Measurements from ENCODE around the gene TEX51.

Gene TEX51

DNA sequence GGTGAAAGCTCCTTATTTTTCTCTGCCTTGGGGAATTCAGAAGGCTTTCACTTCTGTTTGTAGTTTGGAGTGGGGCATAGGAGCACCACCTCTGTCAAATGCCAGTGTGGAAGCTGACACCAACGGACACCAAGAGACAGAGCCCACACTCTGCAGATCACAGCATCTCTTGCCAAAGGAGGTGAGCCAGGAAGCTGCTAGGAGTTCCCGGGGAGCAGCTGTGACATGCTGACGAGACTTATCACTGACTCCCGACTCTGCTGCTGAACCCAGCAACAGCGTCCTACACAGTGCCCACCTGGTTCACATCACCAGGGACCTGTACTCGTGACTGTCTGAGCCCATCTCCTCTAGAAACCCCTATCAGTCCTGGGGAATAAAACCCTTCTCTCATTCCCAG, 8.1 kb downstream of the TEX51 start:
- Histone ChIP-seq H3K27ac (ENCODE audit: low read depth, low read length) (no peak overlapping the region), H3K9me3 (ENCODE audit: control insufficient read depth, insufficient read depth, low read length) (peaks cover 8% of the 10 kb centered on the region; the same call in 1 of the 2 replicates), H3K4me3 (ENCODE audit: low read depth, low read length) (no peak overlapping the region), H3K27me3 (ENCODE audit: control insufficient read depth, insufficient read depth, low read length) (no peaks in the 10 kb centered on the region), H3K36me3 (ENCODE audit: control insufficient read depth, insufficient read depth, low read length) (no peaks in the 10 kb centered on the region), H3K9ac (ENCODE audit: low read depth, low read length) (no peak overlapping the region), H3K4me1 (ENCODE audit: control insufficient read depth, insufficient read depth, low read length) (no peaks in the 10 kb centered on the region)

DNA sequence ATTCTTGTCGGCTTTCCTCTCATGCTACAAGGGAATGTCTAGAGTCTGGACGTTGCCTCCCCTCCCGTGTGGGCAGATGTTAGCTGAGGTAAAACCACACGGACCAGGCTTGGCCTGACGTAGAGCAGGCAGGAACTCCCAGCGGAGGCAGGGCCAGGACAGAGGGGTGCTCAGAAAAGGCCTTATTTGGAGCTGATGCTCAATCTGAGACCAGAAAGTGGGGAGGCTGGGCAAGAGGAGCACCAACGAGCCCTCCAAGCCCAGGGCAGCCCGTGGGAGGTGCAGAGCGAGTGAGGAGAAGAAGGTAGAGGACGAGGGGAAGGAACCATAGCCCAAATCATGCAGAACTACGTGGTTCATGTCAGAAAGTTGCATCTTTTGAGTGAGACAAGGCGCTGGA, 9.0 kb downstream of the TEX51 start:
- H3K36me3 ChIP-seq (ENCODE audit: control insufficient read depth, insufficient read depth, low read length) = no peaks in the 10 kb centered on the region
- H3K27ac ChIP-seq (ENCODE audit: low read depth, low read length) = no peak overlapping the region
- H3K4me3 ChIP-seq (ENCODE audit: low read depth, low read length) = no peak overlapping the region
- peaks cover 8% of the 10 kb centered on the region; the same call in 1 of the 2 replicates for H3K9me3 ChIP-seq (ENCODE audit: control insufficient read depth, insufficient read depth, low read length)
- no peak overlapping the region for H3K9ac ChIP-seq (ENCODE audit: low read depth, low read length)
- H3K27me3 ChIP-seq (ENCODE audit: control insufficient read depth, insufficient read depth, low read length) = no peaks in the 10 kb centered on the region
- H3K4me1 ChIP-seq (ENCODE audit: control insufficient read depth, insufficient read depth, low read length) = no peaks in the 10 kb centered on the region

DNA sequence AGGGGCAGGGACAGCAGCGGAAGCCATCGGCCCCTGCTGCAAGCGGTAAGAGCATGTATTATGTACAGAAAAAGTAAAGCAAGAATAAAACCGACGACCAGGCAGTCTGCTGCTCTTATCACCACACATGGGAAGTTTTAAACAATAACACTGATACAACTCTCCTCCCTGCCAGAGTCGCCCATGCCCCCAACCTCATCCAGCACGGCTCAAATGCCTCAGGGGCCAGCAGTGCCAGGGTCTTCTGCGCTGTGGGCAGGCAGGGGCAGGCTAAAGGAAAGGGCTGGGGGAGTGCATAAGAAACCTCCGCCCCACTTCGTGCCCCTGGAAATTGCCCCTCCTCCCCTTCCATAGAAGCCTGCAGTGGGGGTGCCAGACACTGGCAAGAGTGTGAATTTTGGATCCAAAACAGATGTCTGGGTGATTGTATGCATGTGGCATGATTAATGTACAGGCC, 10.1 kb downstream of the TEX51 start:
- Histone ChIP-seq H3K27ac (ENCODE audit: low read depth, low read length) (no peak overlapping the region), H3K27me3 (ENCODE audit: control insufficient read depth, insufficient read depth, low read length) (no peaks in the 10 kb centered on the region), H3K9ac (ENCODE audit: low read depth, low read length) (no peak overlapping the region), H3K36me3 (ENCODE audit: control insufficient read depth, insufficient read depth, low read length) (no peaks in the 10 kb centered on the region), H3K4me1 (ENCODE audit: control insufficient read depth, insufficient read depth, low read length) (no peaks in the 10 kb centered on the region), H3K4me3 (ENCODE audit: low read depth, low read length) (no peak overlapping the region), H3K9me3 (ENCODE audit: control insufficient read depth, insufficient read depth, low read length) (peaks cover 7% of the 10 kb centered on the region; the same call in 1 of the 2 replicates)

DNA sequence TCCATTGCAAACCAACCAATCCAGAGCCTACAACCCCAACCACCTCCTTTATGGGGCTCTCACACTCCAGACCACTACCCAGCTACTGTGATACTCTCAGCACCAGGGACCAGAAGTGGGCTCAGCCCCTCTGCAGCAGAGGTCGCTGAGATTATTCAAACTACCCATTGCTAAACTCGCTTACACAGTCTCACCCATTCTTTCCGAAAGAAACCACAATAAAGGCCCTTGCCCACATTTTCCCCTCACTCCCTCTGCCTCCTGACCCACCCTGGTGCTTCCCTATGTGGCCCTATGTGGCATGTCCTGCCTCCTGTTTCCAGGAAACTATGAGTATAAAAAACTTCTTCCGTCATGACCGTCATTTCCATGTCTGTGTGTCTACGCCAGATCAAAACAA, 10.7 kb downstream of the TEX51 start:
- Histone ChIP-seq H3K9me3 (ENCODE audit: control insufficient read depth, insufficient read depth, low read length) (peaks cover under 1% of the 10 kb centered on the region; the same call in 1 of the 2 replicates), H3K4me1 (ENCODE audit: control insufficient read depth, insufficient read depth, low read length) (no peaks in the 10 kb centered on the region), H3K36me3 (ENCODE audit: control insufficient read depth, insufficient read depth, low read length) (no peaks in the 10 kb centered on the region), H3K27ac (ENCODE audit: low read depth, low read length) (no peak overlapping the region), H3K4me3 (ENCODE audit: low read depth, low read length) (no peak overlapping the region), H3K27me3 (ENCODE audit: control insufficient read depth, insufficient read depth, low read length) (no peaks in the 10 kb centered on the region), H3K9ac (ENCODE audit: low read depth, low read length) (no peak overlapping the region)

DNA sequence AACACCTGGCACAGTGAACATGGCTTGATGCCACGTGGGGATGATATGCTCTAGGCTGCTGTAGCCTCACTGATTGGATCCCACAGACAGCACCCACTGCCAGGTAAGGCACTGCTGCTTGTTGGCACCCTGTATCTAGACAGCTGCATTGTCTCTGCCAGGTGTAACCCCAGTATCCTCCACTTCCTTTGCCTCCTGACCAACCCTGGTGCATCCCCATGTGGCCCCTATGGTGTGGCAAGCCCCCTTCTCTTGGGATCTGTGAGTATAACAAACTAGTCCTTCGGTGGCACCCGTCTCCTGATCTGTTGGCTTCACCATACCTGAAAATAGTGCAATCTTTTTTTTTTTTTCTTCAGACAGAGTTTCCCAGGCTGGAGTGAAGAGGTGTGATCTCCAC, 11.1 kb downstream of the TEX51 start:
- Histone ChIP-seq H3K4me1 (ENCODE audit: control insufficient read depth, insufficient read depth, low read length) (no peaks in the 10 kb centered on the region), H3K9ac (ENCODE audit: low read depth, low read length) (no peak overlapping the region), H3K9me3 (ENCODE audit: control insufficient read depth, insufficient read depth, low read length) (no peaks in the 10 kb centered on the region), H3K27ac (ENCODE audit: low read depth, low read length) (no peak overlapping the region), H3K4me3 (ENCODE audit: low read depth, low read length) (no peak overlapping the region), H3K36me3 (ENCODE audit: control insufficient read depth, insufficient read depth, low read length) (no peaks in the 10 kb centered on the region), H3K27me3 (ENCODE audit: control insufficient read depth, insufficient read depth, low read length) (no peaks in the 10 kb centered on the region)

DNA sequence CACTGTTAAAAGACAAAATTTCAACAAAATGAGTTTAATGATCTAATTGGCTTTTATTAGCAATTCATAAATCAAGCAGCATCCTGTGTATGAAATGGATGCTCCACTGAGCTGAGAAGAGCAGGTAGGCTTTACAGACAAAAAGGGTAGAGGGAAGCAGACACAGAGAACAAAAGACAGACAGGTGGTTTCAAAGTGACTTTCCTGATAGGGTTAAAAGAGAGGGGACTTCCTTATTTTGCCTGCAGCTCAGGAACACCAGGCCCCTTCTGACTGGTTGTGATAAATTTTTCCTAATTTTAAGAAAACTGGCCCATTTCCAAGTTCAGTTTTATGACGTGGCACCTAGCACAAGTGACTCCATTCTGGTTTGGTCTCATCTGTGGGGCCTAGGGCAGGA, 11.9 kb downstream of the TEX51 start:
- no peaks in the 10 kb centered on the region for H3K4me1 ChIP-seq (ENCODE audit: control insufficient read depth, insufficient read depth, low read length)
- H3K36me3 ChIP-seq (ENCODE audit: control insufficient read depth, insufficient read depth, low read length) = no peaks in the 10 kb centered on the region
- no peaks in the 10 kb centered on the region for H3K27me3 ChIP-seq (ENCODE audit: control insufficient read depth, insufficient read depth, low read length)
- H3K4me3 ChIP-seq (ENCODE audit: low read depth, low read length) = no peak overlapping the region
- no peaks in the 10 kb centered on the region for H3K9me3 ChIP-seq (ENCODE audit: control insufficient read depth, insufficient read depth, low read length)
- H3K27ac ChIP-seq (ENCODE audit: low read depth, low read length) = no peak overlapping the region
- no peak overlapping the region for H3K9ac ChIP-seq (ENCODE audit: low read depth, low read length)

DNA sequence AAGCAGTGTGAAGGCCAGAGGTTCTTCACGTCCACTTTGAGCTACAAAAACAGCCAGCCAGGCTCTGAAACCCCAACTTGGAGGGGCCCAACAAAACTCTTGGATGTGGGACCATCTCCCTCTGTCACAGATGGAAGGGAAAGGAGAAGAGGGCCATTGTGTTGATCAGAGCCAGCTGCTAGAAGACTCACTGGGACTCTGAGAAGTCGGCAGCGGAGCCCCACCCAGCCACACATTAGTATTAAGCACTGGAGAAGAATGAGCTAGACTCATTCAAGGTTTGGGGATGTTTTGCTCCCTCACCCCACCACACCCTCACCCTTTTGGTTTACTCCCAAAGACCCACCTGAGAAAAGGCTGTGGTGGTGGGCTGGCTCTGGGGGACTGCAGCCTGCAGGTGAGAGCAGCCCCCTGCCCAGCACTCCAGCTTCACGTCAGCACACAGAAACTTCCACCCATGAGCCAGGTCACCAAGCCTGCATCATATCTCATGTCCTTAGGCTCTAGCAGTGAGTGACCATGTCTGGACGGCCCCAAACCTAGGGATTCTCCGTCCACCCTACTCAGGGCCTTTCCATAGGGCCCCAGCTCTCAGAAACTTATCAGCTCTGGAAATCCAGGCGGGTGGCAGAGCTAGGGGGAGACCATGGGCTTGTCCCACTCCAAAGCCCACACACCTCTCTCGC, 12.6 kb downstream of the TEX51 start:
- Histone ChIP-seq H3K4me1 (ENCODE audit: control insufficient read depth, insufficient read depth, low read length) (no peaks in the 10 kb centered on the region), H3K4me3 (ENCODE audit: low read depth, low read length) (no peak overlapping the region), H3K36me3 (ENCODE audit: control insufficient read depth, insufficient read depth, low read length) (no peaks in the 10 kb centered on the region), H3K27me3 (ENCODE audit: control insufficient read depth, insufficient read depth, low read length) (no peaks in the 10 kb centered on the region), H3K9me3 (ENCODE audit: control insufficient read depth, insufficient read depth, low read length) (no peaks in the 10 kb centered on the region), H3K27ac (ENCODE audit: low read depth, low read length) (no peak overlapping the region), H3K9ac (ENCODE audit: low read depth, low read length) (no peak overlapping the region)

DNA sequence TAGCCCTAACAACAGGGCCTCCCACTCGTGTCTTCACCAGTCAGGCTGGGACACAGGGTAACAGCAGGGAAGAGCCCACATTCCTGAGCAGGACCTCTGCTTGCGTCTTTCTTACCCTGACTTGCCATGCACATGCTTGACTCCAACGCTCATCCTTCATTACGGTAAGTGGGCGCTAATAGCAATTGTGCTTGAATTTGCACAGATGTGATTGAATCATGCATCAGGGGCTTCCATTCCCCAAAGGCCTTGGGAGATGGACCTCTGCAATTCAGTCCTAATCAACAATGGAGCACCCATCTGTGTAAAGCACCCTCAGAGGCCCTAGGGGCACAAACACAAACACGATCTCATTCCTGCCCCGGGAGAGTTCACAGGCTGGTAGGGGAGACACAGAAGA, 13.5 kb downstream of the TEX51 start:
- Histone ChIP-seq H3K4me3 (ENCODE audit: low read depth, low read length) (no peak overlapping the region), H3K27me3 (ENCODE audit: control insufficient read depth, insufficient read depth, low read length) (no peaks in the 10 kb centered on the region), H3K9me3 (ENCODE audit: control insufficient read depth, insufficient read depth, low read length) (no peaks in the 10 kb centered on the region), H3K9ac (ENCODE audit: low read depth, low read length) (no peak overlapping the region), H3K36me3 (ENCODE audit: control insufficient read depth, insufficient read depth, low read length) (no peaks in the 10 kb centered on the region), H3K4me1 (ENCODE audit: control insufficient read depth, insufficient read depth, low read length) (no peaks in the 10 kb centered on the region), H3K27ac (ENCODE audit: low read depth, low read length) (no peak overlapping the region)

DNA sequence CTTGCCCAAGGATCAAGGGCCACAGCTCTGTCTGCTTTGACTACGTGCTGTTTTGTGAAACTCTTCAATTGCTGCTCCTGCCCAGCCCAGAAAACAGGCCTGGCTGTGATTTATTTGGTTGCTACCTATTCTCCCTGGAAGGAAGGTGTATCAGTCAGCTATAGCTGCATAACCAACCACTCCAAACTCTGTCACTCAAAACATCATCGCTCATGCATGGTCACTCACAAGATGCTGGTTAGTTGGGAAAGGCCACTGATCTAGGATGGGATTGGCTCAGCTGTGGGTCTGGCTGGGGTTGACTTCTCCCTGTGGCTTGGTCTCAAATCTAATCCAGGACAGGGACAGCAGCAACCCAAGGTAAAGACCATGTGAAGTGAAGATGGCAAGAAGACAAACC, 14.6 kb downstream of the TEX51 start:
- Histone ChIP-seq H3K9me3 (ENCODE audit: control insufficient read depth, insufficient read depth, low read length) (no peaks in the 10 kb centered on the region), H3K9ac (ENCODE audit: low read depth, low read length) (no peak overlapping the region), H3K4me1 (ENCODE audit: control insufficient read depth, insufficient read depth, low read length) (no peaks in the 10 kb centered on the region), H3K4me3 (ENCODE audit: low read depth, low read length) (no peak overlapping the region), H3K36me3 (ENCODE audit: control insufficient read depth, insufficient read depth, low read length) (no peaks in the 10 kb centered on the region), H3K27ac (ENCODE audit: low read depth, low read length) (no peak overlapping the region), H3K27me3 (ENCODE audit: control insufficient read depth, insufficient read depth, low read length) (no peaks in the 10 kb centered on the region)

DNA sequence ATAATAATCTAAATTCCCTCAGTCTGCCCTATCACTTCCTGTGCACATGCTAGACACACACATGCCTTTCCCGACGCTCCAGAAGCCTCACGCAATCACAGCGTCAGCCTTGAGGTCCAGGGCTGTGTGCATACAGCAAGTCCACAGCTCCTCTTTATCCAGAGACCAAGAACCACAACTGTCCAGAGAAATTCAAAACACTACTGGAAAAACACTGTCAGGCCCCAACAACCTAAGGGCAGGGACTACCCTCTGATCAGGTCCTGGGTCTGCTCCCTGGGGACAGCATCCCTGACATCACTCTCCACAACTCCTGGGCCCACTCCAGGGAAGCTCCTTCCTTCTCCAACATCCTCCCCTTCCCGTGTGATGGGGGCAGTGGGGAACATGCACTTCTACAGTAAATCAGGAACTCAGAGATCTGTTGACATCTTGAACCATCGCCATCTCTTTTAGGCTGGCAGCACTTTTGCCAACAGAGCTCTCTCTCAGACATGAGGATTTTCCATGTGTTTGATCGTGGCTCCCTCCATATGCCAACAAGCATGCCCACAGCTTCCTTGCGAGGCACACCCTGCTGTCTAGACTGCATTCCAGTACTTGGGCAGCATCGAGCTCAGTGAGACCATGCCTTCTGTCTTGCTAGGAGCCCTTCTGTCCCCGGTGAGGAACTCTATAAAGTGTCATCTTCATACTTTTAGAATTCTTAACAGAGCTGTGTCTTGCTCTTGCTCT, 15.4 kb downstream of the TEX51 start:
- no peaks in the 10 kb centered on the region for H3K4me1 ChIP-seq (ENCODE audit: control insufficient read depth, insufficient read depth, low read length)
- H3K27ac ChIP-seq (ENCODE audit: low read depth, low read length) = no peak overlapping the region
- no peaks in the 10 kb centered on the region for H3K36me3 ChIP-seq (ENCODE audit: control insufficient read depth, insufficient read depth, low read length)
- H3K27me3 ChIP-seq (ENCODE audit: control insufficient read depth, insufficient read depth, low read length) = no peaks in the 10 kb centered on the region
- H3K9ac ChIP-seq (ENCODE audit: low read depth, low read length) = no peak overlapping the region
- no peak overlapping the region for H3K4me3 ChIP-seq (ENCODE audit: low read depth, low read length)
- H3K9me3 ChIP-seq (ENCODE audit: control insufficient read depth, insufficient read depth, low read length) = no peaks in the 10 kb centered on the region

DNA sequence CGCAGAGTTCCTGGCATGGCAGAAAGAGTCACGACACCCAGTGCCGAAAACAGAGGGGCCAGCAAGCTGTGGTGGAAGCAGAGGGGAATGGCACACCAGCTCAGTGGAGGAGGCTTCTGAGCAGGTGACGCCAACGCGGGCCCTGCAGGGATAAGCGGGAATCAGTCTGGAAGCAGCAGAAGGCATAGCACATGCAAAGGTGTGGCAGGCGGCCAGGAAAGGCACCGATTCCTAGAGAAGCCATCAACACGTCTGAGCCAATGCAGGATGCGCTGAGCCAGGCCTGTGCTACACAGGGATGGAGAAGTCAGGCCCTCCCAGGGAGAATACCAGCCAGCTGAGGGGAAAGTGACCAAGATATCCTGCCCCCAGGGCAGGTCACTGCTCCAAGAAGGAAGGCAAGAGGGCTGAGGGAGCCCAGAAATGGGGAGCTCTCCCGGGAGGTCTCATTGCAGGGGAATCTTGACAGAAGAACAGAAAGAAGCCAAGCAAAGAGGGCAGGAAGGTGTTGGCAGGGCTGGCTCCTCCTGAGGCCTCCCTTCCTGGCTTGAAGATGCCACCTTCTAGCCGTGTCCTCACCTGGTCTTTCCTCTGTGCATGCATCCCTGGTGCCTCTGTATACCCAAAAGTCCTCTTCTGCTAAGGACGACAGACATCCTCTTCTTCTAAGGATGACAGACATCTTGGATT, 16.3 kb downstream of the TEX51 start:
- Histone ChIP-seq H3K4me1 (ENCODE audit: control insufficient read depth, insufficient read depth, low read length) (no peaks in the 10 kb centered on the region), H3K9me3 (ENCODE audit: control insufficient read depth, insufficient read depth, low read length) (no peaks in the 10 kb centered on the region), H3K27ac (ENCODE audit: low read depth, low read length) (no peak overlapping the region), H3K4me3 (ENCODE audit: low read depth, low read length) (no peak overlapping the region), H3K9ac (ENCODE audit: low read depth, low read length) (no peak overlapping the region), H3K27me3 (ENCODE audit: control insufficient read depth, insufficient read depth, low read length) (no peaks in the 10 kb centered on the region), H3K36me3 (ENCODE audit: control insufficient read depth, insufficient read depth, low read length) (no peaks in the 10 kb centered on the region)
